HG03139 (cell line): Measurements from ENCODE around the gene NFKBIE.

ENCODE experiments used
- ATAC-seq: cut with Tn5 transposase; IDR thresholded peaks from one replicate; pipeline ENCODE4 v1.9.1; 2021; ENCODE audit not compliant: unreplicated experiment

NFKBIE gene

GRCh38 chr6:44275271-44275748 lies 10.0 kb upstream of the NFKBIE start:
- no peak for ATAC-seq

DNA sequence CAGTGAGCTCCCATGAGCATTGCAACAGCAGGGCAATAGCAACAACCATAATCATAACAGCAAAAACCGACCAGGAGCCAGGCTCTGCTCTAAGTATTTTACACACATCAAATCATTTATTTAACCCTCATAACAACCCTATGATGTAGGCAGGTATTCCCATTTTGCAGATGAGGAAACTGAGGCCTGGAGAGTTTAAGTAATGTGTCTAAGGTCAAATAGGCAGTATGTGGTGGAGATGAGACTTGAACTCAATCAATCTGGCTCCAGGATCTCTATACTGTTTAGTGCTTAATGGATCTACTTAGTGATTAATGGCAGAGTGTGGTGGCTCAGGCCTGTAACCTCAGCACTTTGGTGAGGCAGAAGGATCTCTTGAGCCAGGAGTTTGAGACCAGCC lies 8.3 kb upstream of the NFKBIE start:
- ATAC-seq = no peak

DNA sequence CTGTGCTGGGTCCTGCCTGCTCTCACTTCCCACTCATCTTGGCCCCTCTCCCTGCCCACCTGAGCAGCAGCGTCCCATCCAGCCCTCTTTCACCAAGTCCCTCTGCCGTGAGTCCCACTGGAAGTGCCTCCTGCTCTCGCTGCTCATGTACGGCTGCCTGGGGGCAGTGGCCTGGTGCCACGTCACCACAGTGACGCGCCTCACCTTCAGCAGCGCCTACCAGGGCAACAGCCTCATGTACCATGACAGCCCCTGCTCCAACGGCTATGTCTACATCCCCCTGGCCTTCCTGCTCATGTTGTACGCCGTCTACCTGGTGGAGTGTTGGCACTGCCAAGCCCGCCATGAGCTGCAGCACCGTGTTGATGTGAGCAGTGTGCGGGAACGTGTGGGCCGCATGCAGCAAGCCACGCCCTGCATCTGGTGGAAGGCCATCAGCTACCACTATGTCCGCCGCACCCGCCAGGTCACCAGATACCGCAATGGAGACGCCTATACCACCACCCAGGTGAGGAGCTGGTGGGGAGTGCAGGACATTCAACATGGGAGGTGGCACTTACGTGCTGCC lies 7.7 kb upstream of the NFKBIE start:
- ATAC-seq = no peak

DNA sequence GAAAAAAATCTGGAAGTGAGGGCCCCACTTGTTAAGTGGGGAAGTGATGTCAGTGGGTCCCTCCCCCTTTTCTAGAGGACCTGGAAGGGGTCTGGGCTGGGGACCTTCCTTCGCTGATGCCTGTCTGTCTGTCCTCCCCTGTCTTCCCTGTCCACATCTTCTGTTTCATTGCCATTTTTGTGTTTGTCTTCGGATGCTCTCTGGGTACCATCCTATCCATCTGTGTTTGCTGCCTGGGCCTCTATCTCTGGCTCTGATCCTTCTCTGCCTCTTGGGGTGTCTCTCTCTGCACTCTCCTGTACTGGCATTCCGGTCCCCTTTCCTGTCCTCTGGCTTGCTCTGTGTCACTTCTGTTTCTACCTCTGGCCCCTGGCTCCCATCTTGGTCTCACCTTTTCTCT lies 7.2 kb upstream of the NFKBIE start:
- no peak for ATAC-seq

GRCh38 chr6:44271914-44272313 lies 6.6 kb upstream of the NFKBIE start:
- ATAC-seq = no peak

DNA sequence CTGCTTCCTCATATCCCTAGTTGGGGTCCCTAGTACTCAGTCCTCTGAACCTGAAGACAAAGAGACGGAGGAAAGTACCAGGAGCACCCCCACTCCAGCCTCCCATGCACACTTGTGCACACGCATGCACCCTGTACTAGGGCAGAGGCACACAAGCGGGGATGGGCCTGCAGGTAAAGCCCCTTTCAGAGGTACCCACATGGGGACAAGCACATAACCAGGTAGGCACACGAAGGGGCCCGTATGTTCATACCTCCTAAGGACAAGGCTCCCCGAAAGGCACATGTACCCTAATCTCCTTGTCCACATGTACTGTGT lies 6.0 kb upstream of the NFKBIE start:
- no peak for ATAC-seq

DNA sequence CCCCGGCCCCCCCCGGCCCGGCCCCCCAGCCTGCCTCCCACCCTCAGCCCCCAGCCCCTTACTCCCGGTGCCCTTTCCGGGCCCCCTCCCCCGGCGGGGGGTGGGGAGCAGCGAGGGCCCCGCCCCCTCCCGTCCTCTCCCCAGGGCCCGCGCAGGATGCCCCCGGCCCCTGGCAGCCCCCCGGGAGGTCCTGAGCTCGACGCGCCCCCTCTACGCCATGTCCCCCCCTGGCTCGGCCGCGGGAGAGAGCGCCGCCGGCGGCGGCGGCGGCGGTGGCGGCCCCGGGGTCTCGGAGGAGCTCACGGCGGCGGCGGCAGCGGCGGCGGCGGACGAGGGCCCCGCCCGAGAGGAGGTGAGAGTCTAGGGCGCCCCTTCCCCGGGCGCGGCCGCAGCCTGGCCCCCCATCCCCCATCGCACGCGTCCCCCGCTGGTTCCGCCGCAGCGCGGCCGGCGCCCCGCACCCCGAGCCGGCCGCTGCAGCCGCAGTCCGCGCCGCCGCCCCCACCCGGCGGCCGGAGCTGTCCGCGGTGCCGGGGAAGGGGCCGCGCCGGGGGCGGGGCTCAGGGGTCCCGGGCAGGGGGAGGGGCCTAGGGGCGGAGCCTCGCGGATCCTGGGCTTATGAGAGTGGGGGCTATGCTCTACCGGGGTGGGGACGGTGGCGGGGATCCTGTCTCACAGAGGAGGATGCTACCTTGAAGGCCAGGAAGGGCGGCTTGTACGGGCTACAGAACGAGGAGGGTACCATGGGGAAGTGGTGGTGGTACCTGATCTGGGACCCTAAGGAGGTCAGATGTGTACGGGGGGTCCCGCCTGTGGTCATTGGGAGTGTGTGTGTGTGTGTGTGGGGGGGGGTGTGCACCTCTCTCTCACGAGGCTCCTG lies 5.4 kb upstream of the NFKBIE start:
- no peak for ATAC-seq

GRCh38 chr6:44269921-44270525 lies 4.7 kb upstream of the NFKBIE start, which contains the start of gene TMEM151B:
TMEM151B (plus strand) TSS chr6:44270450; CDS start chr6:44270743, 293 bp downstream.
- no peak for ATAC-seq

- ATAC-seq = no peak
Measured at GRCh38 chr6:44269178-44269920, 4.0 kb upstream of the NFKBIE start.

- ATAC-seq = no peak
Measured at GRCh38 chr6:44268095-44268628, 2.8 kb upstream of the NFKBIE start.

DNA sequence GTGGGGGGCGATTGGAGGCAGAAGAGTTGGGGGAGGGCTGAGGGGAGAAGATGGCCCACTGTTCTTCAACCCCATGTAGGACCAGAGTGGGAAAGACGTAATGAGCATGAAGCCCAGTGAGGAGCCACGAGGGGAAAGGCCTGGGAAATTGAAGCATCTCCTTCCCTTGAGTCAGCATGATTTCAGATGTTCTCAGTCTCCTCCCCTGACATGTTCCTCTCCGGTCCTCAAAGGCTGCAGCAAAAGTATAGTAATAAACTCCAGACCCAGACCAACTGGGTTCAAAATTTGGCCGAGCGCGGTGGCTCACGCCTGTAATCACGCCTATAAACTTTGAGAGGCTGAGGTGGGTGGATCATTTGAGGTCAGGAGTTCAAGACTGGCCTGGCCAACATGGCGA lies 1.9 kb upstream of the NFKBIE start:
- no peak for ATAC-seq

- no peak for ATAC-seq
Measured at GRCh38 chr6:44266347-44266746, 996 bp upstream of the NFKBIE start.

DNA sequence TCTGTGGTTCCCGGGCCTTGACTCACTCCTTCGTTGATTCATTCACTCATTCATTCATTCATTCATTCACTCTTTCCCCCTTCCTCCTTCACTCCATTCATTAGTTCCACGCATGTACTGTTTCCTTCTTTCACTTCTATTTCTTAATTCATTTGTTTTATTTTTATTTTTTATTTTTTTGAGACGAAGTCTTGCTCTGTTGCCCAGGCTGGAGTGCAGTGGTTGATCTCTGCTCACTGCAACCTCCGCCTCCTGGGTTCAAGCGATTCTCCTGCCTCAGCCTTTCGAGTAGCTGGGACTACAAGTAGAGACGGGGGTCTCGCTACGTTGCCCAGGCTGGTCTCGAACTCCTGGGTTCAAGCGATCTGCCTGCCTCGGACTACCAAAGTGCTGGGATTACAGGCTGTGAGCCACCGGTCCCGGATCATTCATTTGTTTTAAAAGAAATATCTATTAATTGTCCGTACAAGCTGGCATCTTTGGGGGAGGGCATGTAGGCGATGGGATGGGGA lies 427 bp upstream of the NFKBIE start:
- no peak for ATAC-seq

- peak; percentile 37 for ATAC-seq
Measured at GRCh38 chr6:44264154-44265006, 971 bp downstream of the NFKBIE start.

DNA sequence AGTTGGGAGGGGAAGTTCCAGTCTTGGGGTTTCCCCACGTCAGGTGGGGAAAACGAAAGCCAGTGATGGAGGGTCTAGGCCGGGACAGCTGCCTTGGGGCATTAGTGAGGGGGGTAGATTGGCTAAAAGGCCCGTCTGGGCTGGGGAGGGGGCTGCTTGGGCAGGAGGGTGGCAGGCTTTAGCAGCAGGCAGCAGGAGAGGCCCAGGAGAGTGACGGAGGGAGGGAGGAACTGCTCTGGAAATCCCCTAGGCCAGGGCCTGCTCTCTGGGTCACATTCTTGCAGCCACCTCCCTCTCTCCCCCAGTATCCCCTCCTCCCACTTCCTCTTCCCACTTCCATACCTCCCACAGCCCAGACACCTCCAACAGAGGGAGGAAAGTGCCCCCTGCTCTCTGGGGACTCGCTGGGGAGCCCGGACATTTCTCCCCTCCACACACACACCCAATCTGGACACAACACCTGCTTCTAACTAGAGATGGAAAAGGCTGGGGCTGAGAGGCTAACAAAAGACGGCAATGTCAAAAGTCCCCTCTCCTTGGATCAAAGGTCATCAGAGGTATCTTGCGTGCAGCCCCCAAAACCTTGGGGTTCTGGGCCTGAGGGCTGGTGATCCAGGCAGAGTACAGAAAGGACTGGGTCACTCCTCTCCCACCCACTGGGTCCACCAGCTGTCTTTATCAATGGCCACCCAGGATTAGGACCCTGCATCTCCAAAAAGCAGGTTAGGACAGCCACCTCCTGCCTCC lies 1.8 kb downstream of the NFKBIE start:
- no peak for ATAC-seq

- no peak for ATAC-seq
Measured at GRCh38 chr6:44262467-44263353, 2.6 kb downstream of the NFKBIE start.

GRCh38 chr6:44261581-44261980 lies 3.8 kb downstream of the NFKBIE start:
- no peak for ATAC-seq
